Adrenal gland (tissue), 12 donors: ENCODE data around the gene SFTPB. TPM values are rescaled to one million over a fixed set of nuclear protein-coding genes. Genes with fewer than 3 reads are reported as not detected.

Source experiments
- DNase-seq, 7 donors: peaks; one replicate each; pipeline ENCODE4 v3.0.0-alpha.2; 2019 to 2020
- H3K27ac ChIP-seq, 5 donors: fragments of 200-600 bp; sonication (generic) in 4 of 5; 1 replicate in 3 of 5; 2 replicates in 2 of 5; pipeline versions ENCODE4 v1.5.1 to v1.8.0; 2016 to 2020; ENCODE audit warnings: mild to moderate bottlenecking in 1 of 5
- H3K27me3 ChIP-seq: fragments of 200-600 bp; 2 replicates; pipeline ENCODE4 v1.8.0; 2021
- H3K36me3 ChIP-seq, 2 donors: fragments of 200-600 bp; replicated peaks in 1 of 2; 1 replicate in 1 of 2; 2 replicates in 1 of 2; pipeline versions ENCODE4 v1.5.1 to v1.8.0; 2018 to 2022
- H3K4me1 ChIP-seq, 2 donors: fragments of 200-600 bp; replicated peaks in 1 of 2; 1 replicate in 1 of 2; 2 replicates in 1 of 2; pipeline versions ENCODE4 v1.5.1 to v1.8.0; 2018 to 2021
- H3K4me3 ChIP-seq, 4 donors: fragments of 200-600 bp; sonication (generic) in 3 of 4; one replicate each; pipeline ENCODE4 v1.5.1; 2016 to 2018
- H3K9me3 ChIP-seq, 3 donors: fragments of 200-600 bp; sonication (generic) in 1 of 3; replicated peaks in 1 of 3; 1 replicate in 2 of 3; 2 replicates in 1 of 3; pipeline versions ENCODE4 v1.5.1 to v1.8.0; 2016 to 2021
- CTCF ChIP-seq, 6 experiments: fragments of 450-650 bp in 4 of 6; fragments of 200-600 bp in 2 of 6; sonication (generic) in 1 of 6; IDR thresholded peaks; 1 replicate in 5 of 6; 2 replicates in 1 of 6; pipeline versions ENCODE4 v1.5.1 to v1.8.0; 2016 to 2021; ENCODE audit warnings: antibody characterized with exemption in 6 of 6, mild to moderate bottlenecking in 2 of 6, moderate library complexity in 1 of 6
- POLR2A ChIP-seq, 2 donors: fragments of 450-650 bp; IDR thresholded peaks; one replicate each; pipeline ENCODE4 v1.6.1; 2017; ENCODE audit warnings: antibody characterized with exemption in 2 of 2, mild to moderate bottlenecking in 2 of 2, moderate library complexity in 1 of 2
- WGBS, 4 donors: extraction: QIAGEN DNeasy Blood & Tissue Kit in 2 of 4; methylation state at CpG; one replicate each; pipeline versions ENCODE4 v1.1.5 to v1.1.7; 2013 to 2017; 5-methylcytosine and 5-hydroxymethylcytosine counted together
- intact Hi-C, 2 donors: fragments of 100-400 bp; cut with DNase I; formaldehyde crosslinking; loops; one replicate each; pipeline versions ENCODE4 v1.14.1 to v1.15.0; 2022 to 2023
- polyA plus RNA-seq, 3 donors: library from polyadenylated mRNA; stranded (reverse); fragments of 200-250 nt in 2 of 3; fragments of 350-450 nt in 1 of 3; fragmentation: Illumina TruSeq in 1 of 3; extraction: RNeasy Lipid Tissue Mini Kit (QIAGEN cat#74804) in 1 of 3; gene quantifications; one replicate each; pipeline ENCODE4 v1.2.3, GENCODE V29; 2013 to 2014
- total RNA-seq, 9 donors: library from RNA; depleted of rRNA in 4 of 9; stranded (reverse); fragments of >200 nt in 4 of 9; fragments of 120-200 nt in 1 of 9; fragmentation: NEBNext Ultra II Directional in 1 of 9; extraction: Animal tissue kit (Norgen Biotek cat#: 25700) in 1 of 9; gene quantifications; one replicate each; pipeline versions ENCODE4 v1.1.0 to v1.2.4, GENCODE V29; 2013 to 2023
- donor health status: healthy with polysubstance abuse.
- donor health status: Bipolar disorder and iron deficiency.
- donor health status: DM: yes; HTN: yes; CAD: no.
- donor health status: DM: no; HTN: no; CAD: no.
- donor health status: DM: no; HTN: no; CAD: no.
- donor health status: DM: yes; HTN: yes; CAD: no.

Gene SFTPB
- total and polyA plus RNA-seq, 12 donors, result 0.04 to 21.3 (median 1.4) TPM; not detected in 5

- intact Hi-C loops, result loop anchor here (5.0 kb wide), 2 partner anchors 35 to 70 kb away; no protein-coding TSS in a partner anchor
- DNase-seq, result peak in 3 of 7 donors; percentile 44 to 55 (median 46)
- Histone ChIP-seq H3K4me1 (peaks cover 15 to 46% of the 10 kb centered on the region in 2 donors), H3K36me3 (no peaks in the 10 kb centered on the region), H3K9me3 (no peaks in the 10 kb centered on the region), H3K27ac (peak overlapping the region in 2 of 5 donors; percentile 61 to 90), H3K27me3 (no peaks in the 10 kb centered on the region), H3K4me3 (no peak overlapping the region)
- WGBS, 4 donors, result 71 to 79% (median 76%) methylated on average over 15 of the region's 15 CpGs
- no peak for TF ChIP-seq POLR2A (IDR thresholded peaks at IDR 0.05)
- no peak for TF ChIP-seq CTCF (IDR thresholded peaks at IDR 0.05)
These were observed 44.3 kb upstream of the SFTPB start for GRCh38 chr2:85712336-85712735.

DNA sequence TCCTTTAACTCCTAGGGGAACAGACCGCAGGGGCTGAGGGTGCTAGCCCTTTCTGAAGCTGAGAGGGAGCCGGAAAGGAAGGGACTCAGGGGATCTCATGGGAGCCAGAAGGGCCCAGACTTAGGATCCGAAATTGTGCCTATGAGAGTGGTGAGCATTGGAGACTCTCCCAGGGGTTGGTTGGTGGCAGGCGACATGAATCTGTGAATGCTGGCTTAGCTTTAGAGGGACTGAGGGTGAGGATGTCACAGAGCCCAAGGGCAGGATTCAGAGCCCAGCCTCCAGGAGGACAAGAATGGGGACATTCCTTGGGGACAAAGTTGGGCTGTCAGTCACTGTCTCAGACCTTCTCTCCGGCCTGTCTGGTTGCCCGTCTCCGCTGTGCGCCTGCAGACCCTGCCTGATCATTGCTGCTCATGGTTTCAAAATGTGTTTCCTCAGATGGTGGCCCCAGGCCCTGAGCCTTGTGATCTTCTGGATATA lies 43.6 kb upstream of the SFTPB start:
- Histone ChIP-seq H3K27me3 (no peaks in the 10 kb centered on the region), H3K4me1 (peaks cover 15 to 53% of the 10 kb centered on the region in 2 donors), H3K4me3 (no peak overlapping the region), H3K36me3 (no peaks in the 10 kb centered on the region), H3K27ac (peak overlapping the region in 3 of 5 donors; percentile 50 to 90 (median 61)), H3K9me3 (no peaks in the 10 kb centered on the region)
- intact Hi-C loops, result loop anchor here (5.0 kb wide), 2 partner anchors 34 to 69 kb away; no protein-coding TSS in a partner anchor
- TF ChIP-seq POLR2A (IDR thresholded peaks at IDR 0.05) (no peak), CTCF (IDR thresholded peaks at IDR 0.05) (no peak)
- DNase-seq, result peak in 1 of 7 donors; percentile 23
- 75 to 87% (median 80%) methylated on average over 8 of the region's 8 CpGs for WGBS, 4 donors

DNA sequence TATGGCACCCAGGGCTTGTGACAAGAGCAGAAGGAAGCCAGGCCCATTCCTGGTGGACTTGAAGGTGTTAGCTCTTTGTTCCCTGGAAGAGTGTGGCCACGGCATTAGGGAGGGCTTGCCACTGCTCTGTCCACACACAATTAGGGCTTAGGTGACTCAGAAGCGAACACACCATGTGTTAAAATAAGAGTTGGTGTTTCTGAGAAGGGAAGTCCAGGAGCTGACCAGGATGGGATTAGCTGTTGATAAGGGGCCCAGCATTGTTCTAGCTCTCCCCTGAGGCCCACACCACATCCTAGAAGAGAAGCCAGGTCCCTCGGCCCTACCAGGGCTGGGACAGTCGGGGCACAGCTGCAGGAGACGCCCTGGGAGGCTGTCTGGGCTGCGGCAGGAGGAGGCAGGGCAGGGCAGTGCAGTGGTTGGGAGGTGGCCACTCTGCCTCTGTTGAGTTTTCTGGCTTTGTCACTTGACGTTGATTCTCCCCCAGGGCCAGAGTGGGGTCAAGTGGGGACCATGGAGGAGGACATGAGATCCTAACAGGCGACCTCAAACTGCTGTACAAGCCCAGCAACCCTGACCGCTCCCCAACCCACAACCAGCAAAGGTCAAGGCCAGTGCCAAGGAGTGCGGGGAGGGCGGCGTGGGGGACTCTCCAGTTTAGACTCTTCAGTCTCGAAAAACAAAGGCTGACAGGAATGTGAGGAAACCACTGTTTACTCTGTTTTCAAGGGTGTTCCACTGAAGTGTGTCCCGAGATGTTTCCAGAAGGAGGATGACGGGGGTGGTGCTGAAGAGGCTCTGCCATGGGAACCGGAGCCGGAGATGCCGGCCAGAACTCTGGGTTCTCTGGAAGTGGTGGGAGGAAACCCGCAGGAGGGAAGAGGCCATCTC lies 42.9 kb upstream of the SFTPB start:
- intact Hi-C loops, result loop anchor here (5.0 kb wide), 2 partner anchors 34 to 69 kb away; no protein-coding TSS in a partner anchor
- no peaks in the 10 kb centered on the region for H3K36me3 ChIP-seq
- 39 to 55% (median 48%) methylated on average over 9 to 19 of the region's 19 CpGs for WGBS, 4 donors
- DNase-seq, result peak in 5 of 7 donors; percentile 49 to 66 (median 60)
- H3K9me3 ChIP-seq, result no peaks in the 10 kb centered on the region
- H3K27ac ChIP-seq, result peak overlapping the region in 4 of 5 donors; percentile 16 to 90 (median 56)
- H3K4me1 ChIP-seq, result peaks cover 15 to 58% of the 10 kb centered on the region in 2 donors
- no peaks in the 10 kb centered on the region for H3K27me3 ChIP-seq
- TF ChIP-seq CTCF (IDR thresholded peaks at IDR 0.05) (no peak), POLR2A (IDR thresholded peaks at IDR 0.05) (no peak)
- no peak overlapping the region for H3K4me3 ChIP-seq

GRCh38 chr2:85709401-85709811 lies 41.4 kb upstream of the SFTPB start:
- H3K9me3 ChIP-seq, result no peaks in the 10 kb centered on the region
- intact Hi-C loops, result no loop called here

More at GRCh38 chr2:85709401-85709811, 41.4 kb upstream of the SFTPB start:
- Histone ChIP-seq H3K27ac (peak overlapping the region in 2 of 5 donors; percentile 61 to 90), H3K4me1 (peaks cover 15 to 63% of the 10 kb centered on the region in 2 donors), H3K36me3 (no peaks in the 10 kb centered on the region), H3K27me3 (no peaks in the 10 kb centered on the region), H3K4me3 (no peak overlapping the region)
- 43 to 71% (median 58%) methylated on average over 4 of the region's 4 CpGs for WGBS, 4 donors
- DNase-seq, result peak in 1 of 7 donors; percentile 49
- no peak for TF ChIP-seq POLR2A (IDR thresholded peaks at IDR 0.05)
- TF ChIP-seq CTCF (IDR thresholded peaks at IDR 0.05), result no peak
